Gastrocnemius medialis (tissue), 4 donors: ENCODE data around the gene CNIH3. TPM values are rescaled to one million over a fixed set of nuclear protein-coding genes. Genes with fewer than 3 reads are reported as not detected.

Experiments used
- ATAC-seq, 2 donors: fragments of 150-250 bp; one replicate each; pipeline ENCODE4 v1.9.1; 2016
- DNase-seq, 2 donors: peaks; one replicate each; pipeline ENCODE4 v3.0.0-alpha.2; 2019
- H3K27ac ChIP-seq, 4 donors: fragments of 200-600 bp; sonication (generic); 1 replicate in 1 of 4; 2 replicates in 3 of 4; pipeline ENCODE4 v1.5.1; 2016 to 2018; ENCODE audit warnings: mild to moderate bottlenecking in 2 of 4, moderate library complexity in 1 of 4
- H3K27me3 ChIP-seq, 3 donors: fragments of 200-600 bp; sonication (generic) in 2 of 3; 1 replicate in 1 of 3; 2 replicates in 2 of 3; pipeline versions ENCODE4 v1.5.1 to v1.6.0; 2016 to 2019; ENCODE audit warnings: mild to moderate bottlenecking in 1 of 3, moderate library complexity in 1 of 3
- H3K36me3 ChIP-seq, 2 donors: fragments of 200-600 bp; sonication (generic) in 1 of 2; one replicate each; pipeline ENCODE4 v1.5.1; 2017 to 2018
- H3K4me1 ChIP-seq, 2 donors: fragments of 200-600 bp; sonication (generic) in 1 of 2; one replicate each; pipeline ENCODE4 v1.5.1; 2016 to 2017; ENCODE audit warnings: mild to moderate bottlenecking in 2 of 2
- H3K4me3 ChIP-seq, 4 donors: fragments of 200-600 bp; sonication (generic) in 3 of 4; 1 replicate in 1 of 4; 2 replicates in 3 of 4; pipeline ENCODE4 v1.5.1; 2016 to 2019; ENCODE audit warnings: mild to moderate bottlenecking in 2 of 4
- H3K9me3 ChIP-seq, 3 donors: fragments of 200-600 bp; sonication (generic) in 2 of 3; 1 replicate in 1 of 3; 2 replicates in 2 of 3; pipeline ENCODE4 v1.5.1; 2016 to 2019
- CTCF ChIP-seq, 5 experiments: fragments of 450-650 bp in 3 of 5; fragments of 200-600 bp in 2 of 5; sonication (generic) in 2 of 5; IDR thresholded peaks in 4 of 5; conservative IDR thresholded peaks in 1 of 5; 1 replicate in 4 of 5; 2 replicates in 1 of 5; pipeline ENCODE4 v1.5.1; 2016 to 2019; ENCODE audit warnings: antibody characterized with exemption in 5 of 5, mild to moderate bottlenecking in 3 of 5, moderate library complexity in 3 of 5
- POLR2A ChIP-seq, 2 donors: fragments of 450-650 bp; IDR thresholded peaks; one replicate each; pipeline ENCODE4 v1.6.1; 2017; ENCODE audit warnings: antibody characterized with exemption in 2 of 2, mild to moderate bottlenecking in 2 of 2, moderate library complexity in 2 of 2
- in situ Hi-C, 4 donors: fragments of 200-750 bp; cut with MboI; loops; one replicate each; pipeline versions ENCODE4 v1.15.0 to v1.8.0; 2017; ENCODE audit warnings: low sequenced_read_pairs in 4 of 4
- intact Hi-C: fragments of 100-400 bp; cut with DNase I; formaldehyde crosslinking; loops from one replicate; pipeline ENCODE4 v1.15.1; 2023; ENCODE audit warnings: low total_unique reads
- total RNA-seq, 4 donors: library from RNA; depleted of rRNA; stranded (reverse); fragments of >200 nt; gene quantifications; one replicate each; pipeline versions ENCODE4 v1.1.0 to v1.2.3, GENCODE V29; 2016

The CNIH3 gene
- total RNA-seq, 4 donors from 2014 or later, result 0.95 to 1.6 (median 1.5) TPM; not detected in 1

DNA sequence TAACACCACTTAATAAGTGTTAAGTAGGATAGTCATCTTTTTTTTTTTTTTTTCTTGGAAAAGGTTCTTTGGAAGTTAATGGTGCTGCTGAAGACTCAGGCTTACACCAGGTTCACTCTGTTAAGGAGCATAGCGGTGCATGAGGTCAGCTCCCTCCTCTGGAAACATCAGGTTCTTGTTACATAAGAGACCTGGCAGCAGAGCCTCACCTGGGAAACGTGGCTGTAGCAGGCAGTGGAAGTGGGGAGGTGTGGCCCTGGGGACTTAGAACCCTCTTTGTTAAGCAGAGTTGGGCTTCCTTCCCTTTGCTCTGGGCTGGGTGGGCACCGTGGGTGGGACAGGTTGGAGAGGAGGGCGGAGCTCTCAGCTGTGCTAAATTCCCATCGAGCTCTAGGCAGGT lies 104.1 kb downstream of the CNIH3 start:
- intact Hi-C loops (no loop called here), in situ Hi-C loops (no loop called here)
- H3K27me3 ChIP-seq, result no peaks in the 10 kb centered on the region
- H3K27ac ChIP-seq, result no peak overlapping the region
- no peak overlapping the region for H3K4me3 ChIP-seq
- TF ChIP-seq POLR2A (IDR thresholded peaks at IDR 0.05) (no peak), CTCF (IDR thresholded peaks at IDR 0.05 in 4 of 5, conservative IDR thresholded peaks at IDR 0.05 in 1 of 5) (no peak)
- no peak for DNase-seq
- peaks cover 19 to 20% of the 10 kb centered on the region in 2 donors for H3K4me1 ChIP-seq
- H3K36me3 ChIP-seq, result no peaks in the 10 kb centered on the region
- ATAC-seq, result no peak
- H3K9me3 ChIP-seq, result no peaks in the 10 kb centered on the region

DNA sequence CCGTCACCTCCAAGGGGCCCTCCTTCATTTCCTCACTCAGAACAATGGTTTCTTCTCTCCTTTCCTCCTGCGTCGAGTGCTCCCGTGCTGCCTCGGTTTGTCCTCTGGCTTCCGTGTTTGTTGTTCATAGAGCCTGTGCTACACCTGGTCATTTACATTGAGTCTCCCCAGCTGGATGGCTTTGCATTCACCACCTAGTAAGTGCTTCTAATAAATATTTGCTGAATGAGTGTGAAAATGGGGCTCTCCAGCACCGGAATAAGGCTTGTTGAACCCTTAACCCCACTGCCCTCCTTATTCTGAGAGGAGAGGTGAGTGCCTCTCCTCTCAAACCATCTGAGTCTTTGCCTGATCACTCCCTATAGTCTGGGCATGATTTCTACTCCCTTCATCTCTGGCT lies 104.9 kb downstream of the CNIH3 start:
- ATAC-seq (no peak), DNase-seq (no peak)
- H3K9me3 ChIP-seq, result no peaks in the 10 kb centered on the region
- H3K4me1 ChIP-seq, result peaks cover 19 to 20% of the 10 kb centered on the region in 2 donors
- no peak overlapping the region for H3K4me3 ChIP-seq
- intact Hi-C loops (no loop called here), in situ Hi-C loops (no loop called here)
- TF ChIP-seq CTCF (IDR thresholded peaks at IDR 0.05 in 4 of 5, conservative IDR thresholded peaks at IDR 0.05 in 1 of 5), result no peak
- TF ChIP-seq POLR2A (IDR thresholded peaks at IDR 0.05), result no peak
- no peaks in the 10 kb centered on the region for H3K36me3 ChIP-seq
- no peak overlapping the region for H3K27ac ChIP-seq
- H3K27me3 ChIP-seq, result no peaks in the 10 kb centered on the region

GRCh38 chr1:224722838-224723237 lies 106.7 kb downstream of the CNIH3 start:
- Histone ChIP-seq H3K27ac (no peak overlapping the region), H3K4me1 (peaks cover 19 to 20% of the 10 kb centered on the region in 2 donors), H3K9me3 (no peaks in the 10 kb centered on the region), H3K27me3 (no peaks in the 10 kb centered on the region), H3K4me3 (no peak overlapping the region), H3K36me3 (no peaks in the 10 kb centered on the region)
- in situ Hi-C loops (no loop called here), intact Hi-C loops (no loop called here)
- ATAC-seq (no peak), DNase-seq (no peak)
- TF ChIP-seq CTCF (IDR thresholded peaks at IDR 0.05 in 4 of 5, conservative IDR thresholded peaks at IDR 0.05 in 1 of 5) (no peak), POLR2A (IDR thresholded peaks at IDR 0.05) (no peak)

- Histone ChIP-seq H3K4me3 (no peak overlapping the region), H3K4me1 (peaks cover 11 to 14% of the 10 kb centered on the region in 2 donors), H3K9me3 (no peaks in the 10 kb centered on the region), H3K36me3 (no peaks in the 10 kb centered on the region), H3K27me3 (no peaks in the 10 kb centered on the region), H3K27ac (no peak overlapping the region)
- no peak for ATAC-seq
- in situ Hi-C loops (no loop called here), intact Hi-C loops (no loop called here)
- DNase-seq, result no peak
- no peak for TF ChIP-seq CTCF (IDR thresholded peaks at IDR 0.05 in 4 of 5, conservative IDR thresholded peaks at IDR 0.05 in 1 of 5)
- TF ChIP-seq POLR2A (IDR thresholded peaks at IDR 0.05), result no peak
These were observed 108.4 kb downstream of the CNIH3 start for GRCh38 chr1:224724566-224724965.
